BJ (cell line): ENCODE data around the gene PIGW. TPM values are rescaled to one million over a fixed set of nuclear protein-coding genes. Genes with fewer than 3 reads are reported as not detected.

Experiments
- CTCF ChIA-PET: fragments of 350-600 bp; formaldehyde crosslinking; extraction: SDS; loops from one replicate; lab custom pipeline; 2021; ENCODE audit warnings: antibody characterized with exemption, inconsistent platforms; lab: Yijun Ruan, JAX
- POLR2A ChIA-PET: fragments of 300-600 bp; sonication (Branson Sonifier 250); formaldehyde crosslinking; extraction: SDS; loops from one replicate; lab custom pipeline; 2021; ENCODE audit warnings: antibody characterized with exemption; lab: Charles Lee
- DNase-seq: peaks from one replicate; pipeline ENCODE4 v3.0.0-alpha.2; 2011; ENCODE audit warnings: low read depth
- H3K27me3 ChIP-seq: 2 replicates; pipeline ENCODE4 v1.6.0; 2011; ENCODE audit warnings: low read length; ENCODE audit not compliant: control insufficient read depth, insufficient read depth
- H3K36me3 ChIP-seq: 2 replicates; pipeline ENCODE4 v1.5.1; 2011; ENCODE audit warnings: low read length; ENCODE audit not compliant: control insufficient read depth, insufficient read depth
- H3K4me3 ChIP-seq: 2 replicates; pipeline ENCODE4 v1.5.1; 2011; ENCODE audit warnings: low read depth, mild to moderate bottlenecking, control low read depth, low read length
- polyA plus RNA-seq: library from polyadenylated mRNA; depleted of rRNA; stranded (reverse); fragments of >200 nt; gene quantifications from 2 replicates; pipeline ENCODE4 v1.2.3, GENCODE V29; 2011
- TF ChIP-seq, protein P1 (sequence below): IDR thresholded peaks from 2 replicates; pipeline ENCODE4 v1.5.1; 2011; ENCODE audit warnings: low read depth, mild to moderate bottlenecking, control low read depth, inconsistent platforms, low read length, moderate library complexity; ENCODE audit not compliant: insufficient read depth

The PIGW gene
- polyA plus RNA-seq, 1 experiment, result 3.0 TPM

DNA sequence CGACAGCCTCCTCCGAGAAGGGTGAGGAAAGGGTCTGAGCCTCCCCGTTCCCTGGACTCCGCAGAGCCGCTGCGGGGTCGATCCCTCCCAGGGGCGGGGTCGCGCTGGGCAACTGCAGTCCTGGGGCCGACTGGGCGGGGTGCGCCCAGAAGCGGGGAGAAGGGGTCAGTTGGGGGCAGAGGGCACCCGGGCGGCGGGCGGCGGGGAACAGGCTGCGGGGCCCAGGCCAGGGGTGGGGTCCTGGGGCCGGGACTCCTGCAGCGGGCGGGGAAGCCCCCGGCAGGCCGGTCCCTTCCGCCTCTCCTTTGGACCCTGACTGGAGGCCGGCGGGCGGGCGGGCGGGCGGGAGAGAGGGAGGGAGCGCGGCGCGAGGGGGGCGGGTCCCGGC, 10.3 kb downstream of the PIGW start:
- Histone ChIP-seq H3K4me3 (peak overlapping the region; percentile 86), H3K27me3 (no peaks in the 10 kb centered on the region), H3K36me3 (no peaks in the 10 kb centered on the region)
- no peak for DNase-seq
- TF ChIP-seq, protein P1, sequence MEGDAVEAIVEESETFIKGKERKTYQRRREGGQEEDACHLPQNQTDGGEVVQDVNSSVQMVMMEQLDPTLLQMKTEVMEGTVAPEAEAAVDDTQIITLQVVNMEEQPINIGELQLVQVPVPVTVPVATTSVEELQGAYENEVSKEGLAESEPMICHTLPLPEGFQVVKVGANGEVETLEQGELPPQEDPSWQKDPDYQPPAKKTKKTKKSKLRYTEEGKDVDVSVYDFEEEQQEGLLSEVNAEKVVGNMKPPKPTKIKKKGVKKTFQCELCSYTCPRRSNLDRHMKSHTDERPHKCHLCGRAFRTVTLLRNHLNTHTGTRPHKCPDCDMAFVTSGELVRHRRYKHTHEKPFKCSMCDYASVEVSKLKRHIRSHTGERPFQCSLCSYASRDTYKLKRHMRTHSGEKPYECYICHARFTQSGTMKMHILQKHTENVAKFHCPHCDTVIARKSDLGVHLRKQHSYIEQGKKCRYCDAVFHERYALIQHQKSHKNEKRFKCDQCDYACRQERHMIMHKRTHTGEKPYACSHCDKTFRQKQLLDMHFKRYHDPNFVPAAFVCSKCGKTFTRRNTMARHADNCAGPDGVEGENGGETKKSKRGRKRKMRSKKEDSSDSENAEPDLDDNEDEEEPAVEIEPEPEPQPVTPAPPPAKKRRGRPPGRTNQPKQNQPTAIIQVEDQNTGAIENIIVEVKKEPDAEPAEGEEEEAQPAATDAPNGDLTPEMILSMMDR, result no peak
- CTCF ChIA-PET, result no interaction called here
- POLR2A ChIA-PET, result interaction anchor here (0.6 to 0.8 kb wide), 4 partner anchors 10 to 819 kb away, joined by 3 to 10 read pairs (median 8); partner anchors contain the start of genes MRM1 and PIGW

DNA sequence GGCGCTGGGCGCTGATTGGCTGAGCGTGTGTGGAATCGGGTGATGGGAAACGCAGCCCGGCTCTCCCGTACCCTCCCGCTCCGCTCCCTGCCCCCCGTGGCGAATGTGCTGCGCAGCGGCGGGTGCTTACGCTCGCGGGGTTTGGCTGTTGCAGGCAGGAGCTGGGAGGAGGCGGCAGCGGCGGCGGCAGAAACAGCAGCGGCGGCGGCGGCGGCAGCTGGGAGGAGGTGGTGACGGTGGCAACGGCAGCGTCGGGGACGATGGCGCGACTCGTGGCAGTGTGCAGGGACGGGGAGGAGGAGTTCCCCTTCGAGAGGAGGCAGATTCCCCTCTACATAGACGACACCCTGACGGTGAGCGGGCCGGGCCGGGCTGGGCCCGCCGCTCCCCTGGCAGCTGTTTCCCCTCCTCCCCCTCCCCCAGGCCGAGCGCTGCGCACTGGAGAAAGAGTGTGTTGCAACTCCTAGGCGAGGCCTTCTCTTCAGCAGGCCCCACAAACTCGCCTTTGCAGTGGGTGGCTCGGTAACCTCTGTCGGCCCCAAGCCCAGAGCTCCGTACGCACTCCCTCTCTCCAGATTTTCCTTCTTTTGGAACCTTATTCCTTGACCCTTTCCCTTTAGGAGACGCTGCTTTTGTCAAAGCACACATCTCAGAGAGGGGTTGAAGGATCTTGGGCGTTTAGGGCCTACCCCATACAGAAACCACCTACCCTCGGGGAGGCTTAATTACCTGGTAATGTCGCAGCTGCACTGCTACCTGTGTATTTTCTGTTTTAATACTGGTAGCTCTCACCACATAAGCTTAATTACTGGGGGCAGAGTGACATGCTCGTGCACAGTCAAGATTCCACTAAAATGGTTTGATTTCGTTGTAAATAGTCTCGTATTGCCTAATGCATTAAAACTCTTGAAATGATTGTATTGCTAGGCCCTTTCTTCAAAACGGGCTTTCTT, 11.0 kb downstream of the PIGW start:
- ChIA-PET POLR2A (interaction anchor here (0.6 to 0.8 kb wide), 5 partner anchors 10 to 819 kb away, joined by 3 to 10 read pairs (median 7); partner anchors contain the start of genes MRM1 and PIGW), CTCF (interaction anchor here (0.6 to 1.5 kb wide), 2 partner anchors 11 to 488 kb away, joined by 3 read pairs; partner anchors contain the start of genes MYO19 and PIGW)
- H3K4me3 ChIP-seq, result peak overlapping the region; percentile 86
- peak; percentile 66 for DNase-seq
- no peaks in the 10 kb centered on the region for H3K27me3 ChIP-seq
- no peaks in the 10 kb centered on the region for H3K36me3 ChIP-seq
- TF ChIP-seq, protein P1, result no peak

DNA sequence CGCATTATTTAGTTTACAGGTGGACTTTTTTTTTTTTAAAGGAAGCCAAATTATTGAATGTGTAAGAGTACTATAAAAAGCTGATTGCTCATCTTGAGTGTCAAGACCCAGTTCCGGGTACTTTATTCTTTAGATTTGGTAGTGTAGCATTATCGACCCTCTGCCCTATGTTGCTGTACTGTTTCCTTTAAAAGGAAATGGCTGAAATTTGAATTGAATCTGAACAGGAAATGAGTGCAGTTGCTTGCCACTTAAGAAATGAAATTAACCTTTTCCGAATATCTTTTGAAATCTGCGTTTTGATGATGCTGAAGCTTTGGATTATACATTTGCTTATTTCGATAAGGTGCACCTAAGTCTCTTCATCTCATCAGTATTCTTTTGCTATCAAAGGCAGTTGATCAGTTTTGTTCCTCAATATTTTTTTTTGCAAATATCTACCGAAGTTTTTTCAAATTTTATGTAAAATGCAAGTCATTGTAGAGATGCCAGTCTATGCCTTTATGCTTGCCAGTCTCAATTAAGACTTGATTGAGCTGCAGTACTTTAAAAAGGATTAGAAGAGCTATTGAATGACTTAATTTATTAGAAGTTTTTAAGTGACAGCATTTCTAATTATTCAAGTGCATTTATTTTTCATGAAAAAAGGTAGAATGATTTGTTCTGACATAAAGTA, 11.8 kb downstream of the PIGW start:
- H3K36me3 ChIP-seq, result no peaks in the 10 kb centered on the region
- TF ChIP-seq, protein P1, result no peak
- POLR2A ChIA-PET, result no interaction called here
- no peaks in the 10 kb centered on the region for H3K27me3 ChIP-seq
- CTCF ChIA-PET, result interaction anchor here (0.6 to 1.5 kb wide), 2 partner anchors 12 to 487 kb away, joined by 3 read pairs; partner anchors contain the start of genes MYO19 and PIGW
- DNase-seq, result no peak
- H3K4me3 ChIP-seq, result peak overlapping the region; percentile 86

DNA sequence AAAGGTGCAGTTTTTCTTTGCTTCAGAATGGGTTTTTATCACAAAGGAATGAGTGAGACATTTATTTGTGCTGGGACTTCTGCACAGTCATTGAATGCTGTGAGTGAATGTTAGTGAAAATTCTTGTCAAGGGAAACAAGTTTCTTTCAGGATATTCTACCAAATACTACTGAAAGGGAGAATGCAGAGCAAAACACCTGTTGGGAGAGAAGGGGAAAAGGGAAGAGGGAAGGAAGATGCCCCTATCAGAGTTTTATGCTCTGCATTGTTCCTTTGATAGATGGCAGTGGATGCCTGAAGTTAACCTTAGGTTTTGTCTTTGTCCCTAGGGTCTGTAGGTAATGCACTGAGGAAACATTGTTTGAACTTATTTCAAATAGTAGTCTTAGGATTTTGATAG, 13.0 kb downstream of the PIGW start:
- TF ChIP-seq, protein P1, result no peak
- Histone ChIP-seq H3K36me3 (no peaks in the 10 kb centered on the region), H3K4me3 (peak overlapping the region; percentile 19; the same call in 1 of the 2 replicates), H3K27me3 (no peaks in the 10 kb centered on the region)
- DNase-seq, result no peak
- ChIA-PET CTCF (no interaction called here), POLR2A (no interaction called here)
